ENCODE measurements around the gene GPR107. TPM values are rescaled to one million over a fixed set of nuclear protein-coding genes. Genes with fewer than 3 reads are reported as not detected.

The GPR107 gene
- total RNA-seq, 1 experiment from 2014 or later, result 47.1 TPM

DNA sequence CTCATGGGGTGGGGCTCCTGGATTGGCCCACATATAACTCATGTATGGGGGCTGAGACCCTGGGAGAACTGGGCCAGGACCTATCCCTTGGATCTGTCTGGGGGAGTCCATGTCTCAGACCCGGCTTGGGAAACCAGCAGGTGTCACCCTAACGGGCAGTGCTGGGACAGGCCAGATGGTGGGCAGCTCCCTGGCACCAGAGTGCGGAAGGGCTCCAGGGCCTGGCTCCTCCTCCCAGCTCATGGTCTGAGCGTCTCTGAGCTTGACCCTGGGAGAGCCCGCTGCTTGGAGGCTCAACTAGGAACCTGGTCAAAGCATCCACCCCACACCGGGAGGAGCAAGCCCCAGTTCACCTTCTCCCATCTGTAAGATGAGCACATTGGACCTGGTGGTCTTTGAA is 103.0 kb downstream of the GPR107 start:
- TF ChIP-seq EZH2 (IDR thresholded peaks at IDR 0.05; ENCODE audit: borderline replicate concordance, low read depth, low read length, poor library complexity, severe bottlenecking), result no peak
- TF ChIP-seq, protein P1, sequence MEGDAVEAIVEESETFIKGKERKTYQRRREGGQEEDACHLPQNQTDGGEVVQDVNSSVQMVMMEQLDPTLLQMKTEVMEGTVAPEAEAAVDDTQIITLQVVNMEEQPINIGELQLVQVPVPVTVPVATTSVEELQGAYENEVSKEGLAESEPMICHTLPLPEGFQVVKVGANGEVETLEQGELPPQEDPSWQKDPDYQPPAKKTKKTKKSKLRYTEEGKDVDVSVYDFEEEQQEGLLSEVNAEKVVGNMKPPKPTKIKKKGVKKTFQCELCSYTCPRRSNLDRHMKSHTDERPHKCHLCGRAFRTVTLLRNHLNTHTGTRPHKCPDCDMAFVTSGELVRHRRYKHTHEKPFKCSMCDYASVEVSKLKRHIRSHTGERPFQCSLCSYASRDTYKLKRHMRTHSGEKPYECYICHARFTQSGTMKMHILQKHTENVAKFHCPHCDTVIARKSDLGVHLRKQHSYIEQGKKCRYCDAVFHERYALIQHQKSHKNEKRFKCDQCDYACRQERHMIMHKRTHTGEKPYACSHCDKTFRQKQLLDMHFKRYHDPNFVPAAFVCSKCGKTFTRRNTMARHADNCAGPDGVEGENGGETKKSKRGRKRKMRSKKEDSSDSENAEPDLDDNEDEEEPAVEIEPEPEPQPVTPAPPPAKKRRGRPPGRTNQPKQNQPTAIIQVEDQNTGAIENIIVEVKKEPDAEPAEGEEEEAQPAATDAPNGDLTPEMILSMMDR (conservative IDR thresholded peaks at IDR 0.05; ENCODE audit: low read depth, low read length), result no peak
- Histone ChIP-seq H3K4me1 (ENCODE audit: insufficient read depth, low read length, poor library complexity, severe bottlenecking) (no peaks in the 10 kb centered on the region), H3K9me3 (ENCODE audit: low read depth, low read length, poor library complexity, severe bottlenecking) (no peaks in the 10 kb centered on the region), H3K4me3 (ENCODE audit: low read depth, low read length, poor library complexity, severe bottlenecking) (no peak overlapping the region), H3K27ac (ENCODE audit: low read depth, low read length, poor library complexity, severe bottlenecking) (no peak overlapping the region), H3K36me3 (ENCODE audit: insufficient read depth, low read length, poor library complexity, severe bottlenecking) (no peaks in the 10 kb centered on the region), H3K27me3 (replicated peaks; ENCODE audit: insufficient read depth, low read depth, low read length, poor library complexity) (no peaks in the 10 kb centered on the region)
- no TSS peak for BruUV-seq (replicated peaks)
- DNase-seq (ENCODE audit: low spot score), result no peak
- ChIA-PET POLR2A (ENCODE audit: low non-redundant PET) (no interaction called here), CTCF (no interaction called here)
- intact Hi-C loops (cut with micrococcal nuclease; ENCODE audit: unreplicated experiment), result no loop called here

DNA sequence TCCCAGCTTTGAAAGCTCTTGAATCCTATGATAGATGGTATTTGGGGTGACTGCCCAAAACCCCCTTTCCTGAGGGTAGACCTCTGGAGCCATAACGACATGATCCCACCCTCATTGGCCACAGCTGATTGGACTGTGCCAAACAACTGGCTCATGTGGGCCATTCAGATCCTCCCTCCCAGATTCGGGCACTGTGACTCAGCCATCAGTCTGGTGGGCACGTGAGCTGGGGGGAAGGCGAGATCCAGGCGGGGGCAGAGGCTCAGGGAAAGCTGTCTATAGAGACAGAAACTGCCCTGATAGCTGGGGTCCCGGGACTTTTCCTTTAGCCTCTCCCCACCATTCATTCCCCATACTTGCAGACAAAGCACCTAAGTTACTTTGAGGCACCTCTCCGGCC is 103.4 kb downstream of the GPR107 start:
- H3K4me1 ChIP-seq (ENCODE audit: insufficient read depth, low read length, poor library complexity, severe bottlenecking), result no peaks in the 10 kb centered on the region
- POLR2A ChIA-PET (ENCODE audit: low non-redundant PET), result no interaction called here
- no peaks in the 10 kb centered on the region for H3K36me3 ChIP-seq (ENCODE audit: insufficient read depth, low read length, poor library complexity, severe bottlenecking)
- H3K9me3 ChIP-seq (ENCODE audit: low read depth, low read length, poor library complexity, severe bottlenecking), result no peaks in the 10 kb centered on the region
- DNase-seq (ENCODE audit: low spot score), result no peak
- BruUV-seq (replicated peaks), result no TSS peak
- no peak overlapping the region for H3K4me3 ChIP-seq (ENCODE audit: low read depth, low read length, poor library complexity, severe bottlenecking)
- CTCF ChIA-PET, result no interaction called here
- intact Hi-C loops (cut with micrococcal nuclease; ENCODE audit: unreplicated experiment), result no loop called here
- no peak overlapping the region for H3K27ac ChIP-seq (ENCODE audit: low read depth, low read length, poor library complexity, severe bottlenecking)
- no peak for TF ChIP-seq EZH2 (IDR thresholded peaks at IDR 0.05; ENCODE audit: borderline replicate concordance, low read depth, low read length, poor library complexity, severe bottlenecking)
- TF ChIP-seq, protein P1 (conservative IDR thresholded peaks at IDR 0.05; ENCODE audit: low read depth, low read length), result no peak
- no peaks in the 10 kb centered on the region for H3K27me3 ChIP-seq (replicated peaks; ENCODE audit: insufficient read depth, low read depth, low read length, poor library complexity)

DNA sequence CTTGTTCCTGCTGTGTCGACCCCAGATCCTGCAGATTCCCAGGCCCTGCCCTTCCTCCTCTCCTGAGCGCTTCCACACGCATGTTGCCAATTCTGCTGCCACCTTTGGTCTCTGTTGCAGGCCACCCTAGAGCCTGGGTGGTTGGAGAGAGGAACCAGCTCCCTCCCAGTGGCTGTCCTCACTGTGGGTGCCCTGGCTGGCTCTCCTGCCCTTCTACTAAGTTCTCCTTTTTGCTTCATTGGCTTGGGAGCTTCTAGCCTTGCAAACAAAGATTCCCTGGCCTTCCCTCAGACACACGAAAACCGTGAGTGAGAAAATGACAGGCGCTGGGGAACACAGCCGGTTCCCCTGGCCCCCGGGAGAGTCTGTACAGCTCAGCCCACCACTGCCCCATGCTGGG is 104.3 kb downstream of the GPR107 start:
- Histone ChIP-seq H3K36me3 (ENCODE audit: insufficient read depth, low read length, poor library complexity, severe bottlenecking) (no peaks in the 10 kb centered on the region), H3K27ac (ENCODE audit: low read depth, low read length, poor library complexity, severe bottlenecking) (no peak overlapping the region), H3K4me1 (ENCODE audit: insufficient read depth, low read length, poor library complexity, severe bottlenecking) (no peaks in the 10 kb centered on the region), H3K4me3 (ENCODE audit: low read depth, low read length, poor library complexity, severe bottlenecking) (no peak overlapping the region), H3K27me3 (replicated peaks; ENCODE audit: insufficient read depth, low read depth, low read length, poor library complexity) (no peaks in the 10 kb centered on the region), H3K9me3 (ENCODE audit: low read depth, low read length, poor library complexity, severe bottlenecking) (no peaks in the 10 kb centered on the region)
- intact Hi-C loops (cut with micrococcal nuclease; ENCODE audit: unreplicated experiment), result no loop called here
- TF ChIP-seq, protein P1 (conservative IDR thresholded peaks at IDR 0.05; ENCODE audit: low read depth, low read length), result no peak
- TF ChIP-seq EZH2 (IDR thresholded peaks at IDR 0.05; ENCODE audit: borderline replicate concordance, low read depth, low read length, poor library complexity, severe bottlenecking), result no peak
- no TSS peak for BruUV-seq (replicated peaks)
- CTCF ChIA-PET, result no interaction called here
- POLR2A ChIA-PET (ENCODE audit: low non-redundant PET), result no interaction called here
- DNase-seq (ENCODE audit: low spot score), result no peak
